ENCODE measurements around the gene SLC24A2.
"Not testable (repeated sequence)": the region's sequence is repeated elsewhere in the genome, so short reads cannot be mapped to it uniquely, and the experiment has no call there.

Gene SLC24A2

GRCh38 chr9:19788614-19789271 is at the start of gene SLC24A2:
Gene SLC24A2, minus strand, starts transcription at chr9:19789037.
- DNase-seq, result no peak

GRCh38 chr9:19833331-19833730 is 44.5 kb upstream of the SLC24A2 start:
- DNase-seq, result not testable (repeated sequence)

- no peak for DNase-seq
These were observed 42.0 kb upstream of the SLC24A2 start for GRCh38 chr9:19830796-19831195.

- no peak for DNase-seq
These were observed 39.8 kb upstream of the SLC24A2 start for GRCh38 chr9:19828576-19829109.

GRCh38 chr9:19816769-19817168 is 27.9 kb upstream of the SLC24A2 start:
- no peak for DNase-seq

GRCh38 chr9:19812194-19812593 is 23.4 kb upstream of the SLC24A2 start:
- no peak for DNase-seq

- DNase-seq, result no peak
These were observed 20.8 kb upstream of the SLC24A2 start for GRCh38 chr9:19809422-19810269.

- DNase-seq, result no peak
These were observed 18.5 kb upstream of the SLC24A2 start for GRCh38 chr9:19807182-19807892.

GRCh38 chr9:19804431-19804830 is 15.6 kb upstream of the SLC24A2 start:
- no peak for DNase-seq

GRCh38 chr9:19800884-19801283 is 12.0 kb upstream of the SLC24A2 start:
- DNase-seq, result no peak

- no peak for DNase-seq
These were observed 10.9 kb upstream of the SLC24A2 start for GRCh38 chr9:19799784-19800183.

GRCh38 chr9:19788152-19788551 is 685 bp downstream of the SLC24A2 start:
- DNase-seq, result no peak

GRCh38 chr9:19787672-19788071 is 1.2 kb downstream of the SLC24A2 start:
- no peak for DNase-seq

GRCh38 chr9:19785230-19785629 is 3.6 kb downstream of the SLC24A2 start:
- no peak for DNase-seq

GRCh38 chr9:19784136-19784535 is 4.7 kb downstream of the SLC24A2 start:
- DNase-seq, result no peak

GRCh38 chr9:19783500-19783899 is 5.3 kb downstream of the SLC24A2 start:
- no peak for DNase-seq

- no peak for DNase-seq
These were observed 6.8 kb downstream of the SLC24A2 start for GRCh38 chr9:19782005-19782404.

GRCh38 chr9:19781240-19781639 is 7.6 kb downstream of the SLC24A2 start:
- DNase-seq, result no peak

GRCh38 chr9:19771446-19771845 is 17.4 kb downstream of the SLC24A2 start:
- DNase-seq, result no peak

GRCh38 chr9:19770973-19771372 is 17.9 kb downstream of the SLC24A2 start:
- no peak for DNase-seq

- no peak for DNase-seq
These were observed 19.6 kb downstream of the SLC24A2 start for GRCh38 chr9:19769213-19769612.

GRCh38 chr9:19768798-19769197 is 20.0 kb downstream of the SLC24A2 start:
- DNase-seq, result no peak

GRCh38 chr9:19759066-19759465 is 29.8 kb downstream of the SLC24A2 start:
- no peak for DNase-seq
